Erythroblast (primary cell): ENCODE data around the gene CEL.
"Not testable (repeated sequence)": the region's sequence is repeated elsewhere in the genome, so short reads cannot be mapped to it uniquely, and the experiment has no call there.

ENCODE experiments used
- DNase-seq, 2 experiments: peaks; one replicate each; lab custom pipeline; 2025; lab: John Stamatoyannopoulos, UW
- GATA1 ChIP-seq: IDR thresholded peaks from 2 replicates; pipeline ENCODE4 v1.6.1; 2011; ENCODE audit warnings: low read depth, mild to moderate bottlenecking, control low read depth, low read length, moderate library complexity
- POLR2A ChIP-seq: IDR thresholded peaks from 2 replicates; pipeline ENCODE4 v1.6.1; 2011; ENCODE audit warnings: mild to moderate bottlenecking, low read length

The CEL gene

GRCh38 chr9:133090752-133091385 lies 29.1 kb downstream of the CEL start:
- no peak for TF ChIP-seq POLR2A
- no peak for TF ChIP-seq GATA1
- no peak for DNase-seq

- not testable (repeated sequence) for DNase-seq
Measured at GRCh38 chr9:133094351-133094750, 32.6 kb downstream of the CEL start.

- no peak for DNase-seq
- TF ChIP-seq POLR2A (no peak), GATA1 (no peak)
Measured at GRCh38 chr9:133094842-133095393, 33.1 kb downstream of the CEL start.

- no peak for DNase-seq
- no peak for TF ChIP-seq POLR2A
- TF ChIP-seq GATA1, result no peak
Measured at GRCh38 chr9:133098104-133098754, 36.4 kb downstream of the CEL start.

GRCh38 chr9:133098871-133099270 lies 37.1 kb downstream of the CEL start:
- DNase-seq, result no peak
- TF ChIP-seq POLR2A (no peak), GATA1 (no peak)

GRCh38 chr9:133099726-133100505 lies 38.1 kb downstream of the CEL start:
- no peak for TF ChIP-seq GATA1
- TF ChIP-seq POLR2A, result no peak

GRCh38 chr9:133100506-133101355 lies 39.0 kb downstream of the CEL start:
- no peak for DNase-seq
- TF ChIP-seq GATA1, result no peak
- TF ChIP-seq POLR2A, result no peak

More at GRCh38 chr9:133099726-133100505, 38.1 kb downstream of the CEL start:
- no peak for DNase-seq

GRCh38 chr9:133101356-133102189 lies 39.8 kb downstream of the CEL start:
- TF ChIP-seq GATA1 (no peak), POLR2A (no peak)
- no peak for DNase-seq

GRCh38 chr9:133102190-133103021 lies 40.6 kb downstream of the CEL start:
- TF ChIP-seq POLR2A (no peak), GATA1 (no peak)
- DNase-seq, result no peak

GRCh38 chr9:133103183-133103986 lies 41.6 kb downstream of the CEL start:
- peak; percentile 56 to 76 for DNase-seq
- no peak for TF ChIP-seq POLR2A
- TF ChIP-seq GATA1, result no peak

GRCh38 chr9:133103987-133104505 lies 42.3 kb downstream of the CEL start:
- TF ChIP-seq POLR2A, result no peak
- no peak for TF ChIP-seq GATA1
- no peak for DNase-seq
